G401.6 (cell line): ENCODE measurements around the gene RPL10A.

Source experiments
- FAIRE-seq: peaks from 2 replicates; lab custom pipeline; 2012; peaks lifted over from hg19 to GRCh38; lab: Jason Lieb, UNC

Gene RPL10A

DNA sequence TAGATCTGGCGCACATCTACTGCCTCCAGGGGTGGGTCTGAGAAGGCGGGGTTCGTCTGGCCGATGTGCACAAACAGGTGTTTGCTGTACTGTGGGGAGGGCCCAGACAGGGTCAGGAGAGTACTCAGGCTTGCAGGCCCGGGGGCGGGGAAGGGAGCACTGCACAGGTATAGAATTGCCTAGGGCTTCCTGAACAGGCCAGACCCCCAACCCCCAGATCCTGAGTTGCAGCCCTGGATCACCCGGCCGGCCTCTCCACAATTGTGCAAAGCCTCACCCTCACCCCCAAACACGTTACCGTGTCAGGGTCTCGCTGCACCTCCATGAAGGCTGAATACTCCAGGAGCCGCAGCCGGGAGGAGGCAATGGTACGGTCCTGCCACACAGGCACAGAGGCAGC, 7.8 kb downstream of the RPL10A start:
- FAIRE-seq = no peak

- FAIRE-seq = no peak
Observed at GRCh38 chr6:35477028-35477427, 8.8 kb downstream of the RPL10A start.

DNA sequence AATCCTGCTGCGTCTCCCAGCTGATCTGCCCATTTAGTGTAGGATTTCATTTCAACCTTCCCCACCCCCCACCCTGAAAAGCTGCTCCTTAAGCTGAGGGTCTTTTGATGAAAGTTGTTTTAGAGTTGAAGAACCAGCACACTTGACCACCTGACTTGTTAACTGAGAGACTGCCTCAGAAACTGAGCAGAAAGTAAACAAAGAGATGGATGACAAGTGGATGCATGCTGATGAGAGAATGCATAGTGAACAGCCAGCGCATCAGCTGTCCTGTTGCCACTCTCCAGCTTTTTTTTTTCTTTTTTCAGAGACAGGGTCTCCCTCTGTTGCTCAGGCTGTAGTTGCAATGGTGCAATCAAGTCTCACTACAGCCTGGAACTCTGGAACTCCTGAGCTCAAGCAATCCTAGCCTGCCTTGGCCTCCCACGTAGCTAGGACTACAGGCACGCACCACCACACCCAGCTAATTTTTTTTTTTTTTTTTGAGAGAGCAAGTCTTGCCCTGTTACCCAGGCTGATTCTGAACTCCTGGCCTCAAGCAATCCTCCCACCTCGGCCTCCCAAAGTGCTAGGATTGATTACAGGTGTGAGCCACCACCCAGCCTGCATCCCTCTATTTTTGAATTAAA, 9.5 kb downstream of the RPL10A start:
- FAIRE-seq = no peak

DNA sequence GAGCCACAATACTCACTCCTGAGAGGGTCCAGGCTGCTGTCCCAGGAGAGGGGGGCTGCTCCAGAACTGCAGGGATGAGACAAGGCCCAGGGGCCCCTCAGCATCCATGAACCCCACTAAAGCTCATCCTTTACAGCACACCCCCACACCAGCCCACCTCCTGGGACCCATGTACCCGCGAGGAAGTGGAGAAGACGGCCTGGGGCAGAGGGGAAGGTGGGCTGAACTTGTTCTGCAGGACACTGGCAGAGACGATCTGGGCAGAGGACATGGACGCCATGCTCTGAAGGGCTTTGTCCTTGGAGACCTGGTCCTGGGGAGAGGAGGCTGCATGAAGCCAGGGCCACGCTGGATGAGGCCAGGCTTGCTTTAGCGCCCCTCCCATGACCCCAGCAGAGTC, 10.1 kb downstream of the RPL10A start:
- FAIRE-seq = no peak

- no peak for FAIRE-seq
Observed at GRCh38 chr6:35480176-35480575, 12.0 kb downstream of the RPL10A start.

GRCh38 chr6:35481226-35481625, 13.0 kb downstream of the RPL10A start:
- FAIRE-seq = no peak

DNA sequence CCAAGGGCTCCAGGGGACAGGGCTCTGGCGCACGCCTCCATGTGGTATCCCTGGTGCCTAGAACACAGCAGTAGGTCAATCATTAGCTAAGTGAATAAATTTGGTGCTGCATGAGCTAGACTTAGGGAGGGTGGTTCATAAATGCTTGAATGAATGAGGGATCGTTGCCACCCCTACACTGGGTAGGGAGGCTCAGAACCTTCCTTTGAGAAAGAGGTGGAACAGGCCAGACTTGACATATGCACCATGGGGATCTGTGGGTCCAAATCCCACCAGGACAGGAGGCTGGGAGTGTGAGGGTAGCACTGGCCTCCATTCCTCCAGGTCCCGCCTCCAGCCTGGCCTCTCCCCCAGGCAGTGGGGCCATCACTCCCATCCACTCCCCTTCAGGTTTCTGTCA, 14.9 kb downstream of the RPL10A start:
- no peak for FAIRE-seq

GRCh38 chr6:35483490-35483889, 15.3 kb downstream of the RPL10A start:
- no peak for FAIRE-seq

- no peak for FAIRE-seq
Observed at GRCh38 chr6:35483893-35484645, 15.9 kb downstream of the RPL10A start.

DNA sequence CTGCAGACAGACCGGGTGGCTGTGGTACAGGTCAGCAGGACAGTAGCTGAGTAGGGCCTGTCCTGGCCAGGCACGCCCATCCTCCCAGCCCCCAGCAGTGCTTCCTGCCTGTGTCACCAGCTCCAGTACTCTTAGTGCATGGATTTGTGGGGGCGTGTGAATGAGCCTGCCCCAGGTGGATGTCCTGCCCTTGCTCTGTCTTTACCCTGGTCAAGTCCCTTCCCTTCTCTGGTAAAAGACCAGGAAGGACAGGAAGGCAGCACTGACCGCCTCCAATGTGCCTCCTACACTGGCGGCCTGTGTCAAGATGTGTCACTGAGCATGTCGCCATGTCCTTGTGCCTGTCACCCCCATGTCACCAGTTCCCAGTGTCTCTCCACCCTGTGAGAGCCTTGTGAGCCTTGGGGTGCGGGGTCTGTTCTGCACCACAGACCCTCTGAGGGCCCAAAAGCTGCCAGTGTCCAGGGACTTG, 16.8 kb downstream of the RPL10A start:
- no peak for FAIRE-seq

DNA sequence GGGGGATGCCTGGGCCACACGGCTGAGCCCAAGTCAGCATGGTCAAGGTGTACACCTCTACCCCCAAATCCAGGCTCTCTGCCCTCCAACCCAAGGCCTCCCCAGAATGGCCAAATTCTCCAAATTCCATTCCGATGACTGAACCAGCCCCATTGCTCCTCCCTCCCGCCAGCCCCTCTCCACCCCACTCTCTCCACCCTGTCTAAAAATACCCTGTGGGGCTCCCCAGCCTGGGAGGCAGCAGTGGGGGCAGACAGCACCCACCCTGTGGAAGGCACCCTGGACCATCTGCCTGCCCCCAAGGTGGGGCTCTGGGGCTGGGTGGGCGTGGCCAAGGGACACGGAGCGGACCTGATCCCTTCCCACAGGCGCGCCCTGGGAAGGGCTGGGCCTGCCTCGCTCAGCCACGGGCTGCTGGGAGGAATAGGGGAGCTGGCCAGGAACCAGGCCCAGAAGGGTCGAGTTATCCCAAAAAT, 17.2 kb downstream of the RPL10A start:
- FAIRE-seq = peak; percentile 48

GRCh38 chr6:35486005-35486925, 18.1 kb downstream of the RPL10A start:
- no peak for FAIRE-seq

- FAIRE-seq = no peak
Observed at GRCh38 chr6:35487658-35488516, 19.7 kb downstream of the RPL10A start.

- no peak for FAIRE-seq
Observed at GRCh38 chr6:35488517-35488862, 20.3 kb downstream of the RPL10A start.

DNA sequence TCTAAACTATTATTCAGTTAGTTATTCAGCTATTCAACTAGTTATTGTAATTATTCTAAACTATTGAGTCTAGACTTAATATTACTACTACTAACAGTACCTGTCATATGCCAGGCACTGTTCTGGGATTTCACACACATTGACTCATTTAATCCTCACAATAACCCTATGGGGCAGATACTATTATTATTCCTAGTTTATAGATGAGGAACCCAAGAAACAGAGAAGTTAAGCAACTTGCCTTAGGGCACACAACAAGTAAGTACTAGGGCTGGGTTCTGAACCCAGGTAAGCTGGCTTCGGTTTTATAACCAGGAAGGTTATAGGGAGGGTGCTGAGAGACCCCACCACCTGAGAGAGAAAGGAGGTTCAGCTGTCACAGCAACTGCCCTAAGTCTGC, 20.9 kb downstream of the RPL10A start:
- FAIRE-seq = no peak

GRCh38 chr6:35489995-35490791, 22.0 kb downstream of the RPL10A start:
- no peak for FAIRE-seq

- FAIRE-seq = no peak
Observed at GRCh38 chr6:35490821-35491557, 22.8 kb downstream of the RPL10A start.

DNA sequence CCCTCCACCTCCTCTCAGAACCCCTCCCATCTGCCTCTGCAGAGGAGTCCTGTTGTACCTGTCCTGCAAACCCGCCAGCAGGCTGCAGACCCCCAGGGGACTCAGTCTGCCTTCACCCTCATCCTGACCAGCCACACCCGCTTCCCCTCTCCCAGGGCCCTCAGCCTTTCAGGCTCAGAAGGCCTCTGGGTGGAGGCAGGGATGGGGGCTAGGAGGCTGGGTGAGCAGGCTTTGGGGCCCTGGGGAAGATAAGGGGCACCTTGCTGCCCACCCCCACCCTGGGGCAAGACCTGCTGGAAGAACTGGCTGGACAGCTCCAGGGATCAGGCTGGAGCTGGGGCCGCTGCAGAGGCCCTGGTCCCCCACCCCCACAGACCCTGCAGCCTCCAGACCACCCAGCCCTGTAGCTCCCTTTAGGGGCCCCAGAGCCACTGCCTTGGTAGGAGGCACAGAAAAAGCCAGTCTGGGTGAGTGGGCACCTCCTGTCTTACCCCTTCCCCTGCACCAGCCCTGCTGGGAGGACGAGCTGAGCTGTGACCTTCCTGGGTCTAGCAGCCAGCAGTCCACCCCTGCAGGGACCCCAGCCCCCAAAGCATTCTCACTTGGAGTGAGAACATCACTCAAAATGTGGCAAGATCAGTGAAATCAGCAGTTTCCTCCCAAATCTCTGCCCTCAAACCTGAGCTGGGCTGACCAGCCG, 23.5 kb downstream of the RPL10A start:
- FAIRE-seq = no peak

DNA sequence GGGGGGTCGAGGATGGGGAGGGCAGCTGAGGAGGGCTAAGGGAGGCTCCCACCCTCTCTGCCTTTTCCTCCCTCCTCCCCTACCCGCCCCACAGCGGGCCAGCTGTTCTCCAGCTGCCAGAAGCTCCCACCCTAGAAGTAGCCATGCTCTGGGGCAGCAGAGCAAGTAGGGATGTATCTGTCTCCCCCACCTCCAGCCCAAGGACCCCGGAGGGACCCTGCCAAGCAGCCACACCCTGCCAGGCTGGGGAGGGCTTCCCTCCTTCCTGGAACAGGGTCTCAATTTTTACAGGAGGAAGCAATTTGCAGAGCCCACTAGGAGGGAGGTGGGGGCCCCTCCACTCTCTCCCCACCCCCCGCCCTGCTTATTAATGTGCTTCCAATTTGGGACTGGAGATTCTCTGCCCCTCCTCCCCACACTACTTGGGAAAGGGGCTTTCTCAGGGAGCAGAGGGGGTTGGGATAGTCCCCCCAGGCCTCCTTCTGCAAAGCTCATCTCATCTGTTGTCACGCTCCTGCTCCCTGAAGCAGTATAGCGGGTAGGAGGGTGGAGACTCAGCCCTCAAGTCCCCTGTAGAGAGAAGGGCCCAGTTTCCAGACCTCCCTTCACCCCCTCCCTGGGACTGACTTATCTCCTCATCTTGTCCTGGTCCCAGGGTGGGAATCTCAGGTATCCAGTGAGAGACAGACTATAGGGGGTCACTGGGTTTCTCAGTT, 24.2 kb downstream of the RPL10A start:
- no peak for FAIRE-seq
